Lower leg skin (tissue), 3 donors: ENCODE results near the gene LPCAT3.

Source experiments
- POLR2A ChIP-seq, 2 donors: fragments of 450-650 bp; IDR thresholded peaks; one replicate each; pipeline ENCODE4 v1.6.1; 2016 to 2017; ENCODE audit warnings: antibody characterized with exemption in 2 of 2, mild to moderate bottlenecking in 1 of 2, moderate library complexity in 1 of 2
- TF ChIP-seq, protein P1 (sequence below), 3 donors: fragments of 450-650 bp; IDR thresholded peaks; one replicate each; pipeline ENCODE4 v1.5.1; 2016; ENCODE audit warnings: antibody characterized with exemption in 3 of 3, mild to moderate bottlenecking in 3 of 3, moderate library complexity in 2 of 3

- TF ChIP-seq, protein P1, sequence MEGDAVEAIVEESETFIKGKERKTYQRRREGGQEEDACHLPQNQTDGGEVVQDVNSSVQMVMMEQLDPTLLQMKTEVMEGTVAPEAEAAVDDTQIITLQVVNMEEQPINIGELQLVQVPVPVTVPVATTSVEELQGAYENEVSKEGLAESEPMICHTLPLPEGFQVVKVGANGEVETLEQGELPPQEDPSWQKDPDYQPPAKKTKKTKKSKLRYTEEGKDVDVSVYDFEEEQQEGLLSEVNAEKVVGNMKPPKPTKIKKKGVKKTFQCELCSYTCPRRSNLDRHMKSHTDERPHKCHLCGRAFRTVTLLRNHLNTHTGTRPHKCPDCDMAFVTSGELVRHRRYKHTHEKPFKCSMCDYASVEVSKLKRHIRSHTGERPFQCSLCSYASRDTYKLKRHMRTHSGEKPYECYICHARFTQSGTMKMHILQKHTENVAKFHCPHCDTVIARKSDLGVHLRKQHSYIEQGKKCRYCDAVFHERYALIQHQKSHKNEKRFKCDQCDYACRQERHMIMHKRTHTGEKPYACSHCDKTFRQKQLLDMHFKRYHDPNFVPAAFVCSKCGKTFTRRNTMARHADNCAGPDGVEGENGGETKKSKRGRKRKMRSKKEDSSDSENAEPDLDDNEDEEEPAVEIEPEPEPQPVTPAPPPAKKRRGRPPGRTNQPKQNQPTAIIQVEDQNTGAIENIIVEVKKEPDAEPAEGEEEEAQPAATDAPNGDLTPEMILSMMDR (IDR thresholded peaks at IDR 0.05), result no peak
- TF ChIP-seq POLR2A (IDR thresholded peaks at IDR 0.05), result no peak
These were observed 60.3 kb downstream of the LPCAT3 start for GRCh38 chr12:6957741-6958608.
